PC-9 (cell line): ENCODE measurements around the gene KLC3.

ENCODE experiments used
- CTCF ChIP-seq: fragments of 200-600 bp; sonication (generic); conservative IDR thresholded peaks from 2 replicates; pipeline ENCODE4 v1.6.1; 2017; ENCODE audit warnings: mixed run types, antibody characterized with exemption, mild to moderate bottlenecking, moderate library complexity
- EZH2 ChIP-seq: fragments of 200-600 bp; sonication (generic); IDR thresholded peaks from 2 replicates; pipeline ENCODE4 v1.8.0; 2017; ENCODE audit warnings: antibody characterized with exemption, low read depth

GRCh38 chr19:45348367-45349125 lies 8.0 kb downstream of the KLC3 start:
- no peak for TF ChIP-seq CTCF
- TF ChIP-seq EZH2, result no peak
